Erythroblast (primary cell): ENCODE measurements around the gene ZNF831.

Experiments
- DNase-seq, 2 experiments: peaks; one replicate each; lab custom pipeline; 2025; lab: John Stamatoyannopoulos, UW
- GATA1 ChIP-seq: IDR thresholded peaks from 2 replicates; pipeline ENCODE4 v1.6.1; 2011; ENCODE audit warnings: low read depth, mild to moderate bottlenecking, control low read depth, low read length, moderate library complexity
- POLR2A ChIP-seq: IDR thresholded peaks from 2 replicates; pipeline ENCODE4 v1.6.1; 2011; ENCODE audit warnings: mild to moderate bottlenecking, low read length

ZNF831 gene

GRCh38 chr20:59224236-59224635 is 60.6 kb downstream of the ZNF831 start:
- no peak for DNase-seq
- TF ChIP-seq GATA1 (no peak), POLR2A (no peak)

- no peak for DNase-seq
- no peak for TF ChIP-seq POLR2A
- no peak for TF ChIP-seq GATA1
Observed at GRCh38 chr20:59230385-59230784, 66.8 kb downstream of the ZNF831 start.

DNA sequence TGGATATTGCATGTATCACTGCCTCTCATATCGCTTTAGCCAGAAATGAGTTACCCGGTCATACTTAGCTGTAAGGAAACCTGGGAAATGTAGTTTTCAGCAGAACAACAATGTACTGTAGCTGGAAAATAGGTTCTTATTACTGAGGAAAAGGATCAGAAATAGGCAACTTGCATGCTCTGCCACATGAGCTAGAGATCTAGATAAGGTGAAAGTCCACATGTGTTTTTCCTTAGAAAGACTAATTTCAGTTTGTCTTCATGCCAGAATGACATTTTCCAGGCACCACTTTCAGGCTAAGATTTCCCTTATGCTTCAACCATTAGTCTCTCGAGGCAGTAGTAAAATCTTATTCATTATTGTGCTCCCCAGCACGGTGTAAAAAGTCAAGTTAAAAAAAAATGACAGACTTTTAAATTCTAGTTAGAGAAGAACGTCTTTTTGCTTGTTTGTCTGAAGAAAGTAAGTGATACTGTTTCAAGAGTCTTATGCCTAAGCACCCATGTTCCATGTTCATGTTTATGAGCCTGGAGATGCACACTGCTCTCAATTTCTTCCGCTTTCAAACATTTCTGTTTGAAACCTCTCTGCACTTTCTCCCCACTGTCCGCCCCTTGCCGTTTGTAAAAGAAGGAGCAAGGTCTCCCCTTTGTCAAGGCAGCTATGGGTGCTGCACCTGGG is 67.6 kb downstream of the ZNF831 start:
- TF ChIP-seq GATA1 (no peak), POLR2A (no peak)
- no peak for DNase-seq

- DNase-seq = no peak
Observed at GRCh38 chr20:59232618-59233017, 69.0 kb downstream of the ZNF831 start.

GRCh38 chr20:59235226-59235625 is 71.6 kb downstream of the ZNF831 start:
- no peak for TF ChIP-seq POLR2A
- TF ChIP-seq GATA1 = no peak
- DNase-seq = no peak

More at GRCh38 chr20:59232618-59233017, 69.0 kb downstream of the ZNF831 start:
- TF ChIP-seq POLR2A (no peak), GATA1 (no peak)

DNA sequence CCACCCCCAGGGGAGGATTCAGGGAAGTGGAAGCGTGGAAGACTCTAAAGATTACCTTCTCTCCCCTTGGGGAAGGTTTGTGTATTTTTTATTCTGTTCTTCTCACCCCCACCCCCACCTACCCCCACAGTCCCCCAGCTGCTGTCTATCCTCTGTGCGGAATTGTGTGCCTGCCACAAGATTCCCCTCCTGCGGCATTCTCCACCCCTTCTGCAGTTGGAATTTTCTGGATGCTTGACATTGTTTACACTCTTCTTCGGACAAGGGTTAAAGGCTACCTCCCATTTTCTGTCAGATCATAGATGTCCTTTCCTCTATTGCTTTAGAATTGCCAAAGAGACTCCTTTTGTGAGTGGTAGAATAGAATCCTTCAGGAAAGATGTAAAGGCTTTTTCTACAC is 76.4 kb downstream of the ZNF831 start:
- DNase-seq = no peak
- TF ChIP-seq POLR2A (no peak), GATA1 (no peak)

GRCh38 chr20:59242714-59243626 is 79.3 kb downstream of the ZNF831 start:
- TF ChIP-seq GATA1 (no peak), POLR2A (no peak)
- no peak for DNase-seq

DNA sequence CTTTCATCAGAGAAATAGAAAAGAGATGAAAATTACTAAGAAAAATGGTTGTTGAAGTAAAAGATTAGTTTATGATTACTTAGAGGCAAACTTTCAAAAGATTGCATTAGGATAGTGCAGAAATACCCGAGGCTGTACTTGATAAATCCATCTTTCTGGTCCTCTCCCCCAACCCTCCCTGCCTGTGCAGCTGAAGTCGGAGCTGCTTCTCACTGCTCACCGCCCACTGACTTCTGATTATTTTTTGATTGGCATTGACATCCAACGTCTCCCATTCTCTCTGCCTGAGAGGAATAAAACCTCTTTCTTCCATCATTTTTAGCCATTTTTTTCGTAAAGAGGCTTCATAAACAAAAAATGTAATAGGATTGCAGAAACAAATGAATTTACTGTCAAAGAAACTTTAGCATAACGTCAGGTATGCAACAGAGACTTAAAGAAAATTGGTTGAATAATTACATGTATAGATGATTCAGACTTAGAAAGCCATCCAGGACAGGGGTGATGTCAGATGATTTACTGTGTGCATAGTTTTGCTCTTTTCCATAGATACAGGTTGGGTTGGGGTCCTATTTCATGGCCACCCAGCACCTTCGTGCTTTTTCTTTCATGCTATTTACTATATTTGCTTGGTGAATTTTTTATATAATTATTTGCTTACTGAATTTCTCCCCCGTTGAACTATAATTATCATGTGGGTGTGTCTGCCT is 83.2 kb downstream of the ZNF831 start:
- TF ChIP-seq POLR2A (no peak), GATA1 (no peak)
- no peak for DNase-seq

GRCh38 chr20:59247731-59248684 is 84.4 kb downstream of the ZNF831 start:
- TF ChIP-seq GATA1 (no peak), POLR2A (no peak)
- no peak for DNase-seq

DNA sequence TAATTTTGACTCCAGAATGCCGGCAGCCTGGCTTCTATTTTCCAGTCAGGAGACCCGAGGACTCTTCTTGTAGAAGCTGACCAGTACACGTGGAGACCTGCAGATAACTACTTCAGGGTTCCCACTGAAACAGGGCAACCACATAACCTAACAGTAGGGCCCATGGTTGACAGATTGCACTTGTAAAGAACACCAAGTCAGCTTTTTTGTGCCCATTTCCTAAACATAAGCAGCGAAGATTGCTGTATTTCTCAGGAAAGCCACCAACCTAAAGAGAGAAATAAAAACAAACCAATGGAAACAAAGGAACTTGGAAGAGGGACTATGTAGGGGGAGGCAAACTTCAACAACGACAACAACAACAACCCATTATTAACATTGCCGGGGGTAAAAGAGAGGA is 86.7 kb downstream of the ZNF831 start:
- DNase-seq = no peak
- TF ChIP-seq GATA1 (no peak), POLR2A (no peak)

DNA sequence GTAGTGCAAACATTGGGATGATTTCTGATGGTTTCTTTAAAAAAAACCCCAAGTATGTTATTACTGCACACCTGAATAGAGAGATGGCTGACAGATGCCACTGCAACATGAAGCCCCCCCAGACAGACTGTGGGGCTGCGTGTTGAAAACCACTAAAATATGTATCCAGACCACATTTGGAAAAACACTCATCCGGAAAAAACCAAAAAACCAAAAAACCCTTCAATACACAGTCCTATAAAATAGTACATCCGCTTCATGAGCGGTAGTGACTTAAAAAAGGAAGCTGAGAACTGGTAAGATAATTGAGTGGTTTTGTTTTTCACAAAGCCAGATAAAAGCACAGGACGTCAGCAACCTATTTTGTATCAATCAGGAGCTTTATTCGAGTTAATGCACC is 89.7 kb downstream of the ZNF831 start:
- no peak for TF ChIP-seq POLR2A
- no peak for TF ChIP-seq GATA1
- no peak for DNase-seq

- TF ChIP-seq GATA1 (no peak), POLR2A (no peak)
Observed at GRCh38 chr20:59253779-59254319, 90.2 kb downstream of the ZNF831 start.

More at GRCh38 chr20:59253779-59254319, 90.2 kb downstream of the ZNF831 start:
- no peak for DNase-seq
